ENCODE results near the gene TLX1. TPM values are rescaled to one million over a fixed set of nuclear protein-coding genes. Genes with fewer than 3 reads are reported as not detected.

TLX1 gene
- total RNA-seq, 2 donors from 2014 or later = 0.21 TPM; not detected in 1

GRCh38 chr10:101107771-101108170 is 23.3 kb upstream of the TLX1 start:
- ATAC-seq = no peak
- intact Hi-C loops (cut with DNase I) = no loop called here
- DNase-seq = no peak

- ATAC-seq (no peak), DNase-seq (no peak)
- intact Hi-C loops (cut with DNase I) = no loop called here
Observed at GRCh38 chr10:101110856-101111523, 20.1 kb upstream of the TLX1 start.

GRCh38 chr10:101111547-101111946 is 19.6 kb upstream of the TLX1 start:
- no peak for ATAC-seq
- no peak for DNase-seq
- intact Hi-C loops (cut with DNase I) = no loop called here

GRCh38 chr10:101112799-101113594 is 18.1 kb upstream of the TLX1 start:
- intact Hi-C loops (cut with DNase I) = no loop called here
- ATAC-seq (no peak), DNase-seq (no peak)

DNA sequence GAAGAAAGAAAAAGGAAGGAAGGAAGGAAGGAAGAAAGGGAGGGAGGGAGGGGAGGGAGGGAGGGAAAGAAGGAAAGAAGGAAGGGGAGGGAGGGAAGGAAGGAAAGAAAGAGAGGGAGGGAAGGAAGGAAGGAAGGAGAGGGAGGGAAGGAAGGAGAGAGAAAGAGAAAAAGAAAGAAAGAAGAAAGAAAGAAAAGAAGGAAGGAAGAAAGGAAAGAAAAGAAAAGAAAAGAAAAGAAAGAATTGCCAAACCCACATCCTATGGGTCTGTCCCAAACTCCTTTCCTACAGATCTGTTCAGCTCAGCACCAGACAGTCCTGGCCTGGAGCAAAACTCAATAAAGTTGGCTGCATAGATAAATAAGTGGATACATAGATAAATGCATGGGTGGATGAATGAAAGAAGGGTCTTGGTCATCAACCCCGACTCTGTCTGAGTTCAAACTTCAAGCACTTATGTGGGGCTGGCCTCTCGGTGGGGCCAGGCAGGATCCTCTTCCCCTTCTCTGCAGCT is 17.2 kb upstream of the TLX1 start:
- intact Hi-C loops (cut with DNase I) = no loop called here
- ATAC-seq (no peak), DNase-seq (no peak)

- intact Hi-C loops (cut with DNase I) = no loop called here
- ATAC-seq (no peak), DNase-seq (no peak)
Observed at GRCh38 chr10:101114646-101115045, 16.5 kb upstream of the TLX1 start.

GRCh38 chr10:101116754-101117153 is 14.3 kb upstream of the TLX1 start:
- intact Hi-C loops (cut with DNase I) = no loop called here
- DNase-seq (no peak), ATAC-seq (no peak)

- DNase-seq = no peak
- intact Hi-C loops (cut with DNase I) = no loop called here
- no peak for ATAC-seq
Observed at GRCh38 chr10:101118031-101118430, 13.1 kb upstream of the TLX1 start.

- DNase-seq (no peak), ATAC-seq (no peak)
- intact Hi-C loops (cut with DNase I) = no loop called here
Observed at GRCh38 chr10:101120520-101120883, 10.6 kb upstream of the TLX1 start.

- DNase-seq = no peak
- intact Hi-C loops (cut with DNase I) = no loop called here
- ATAC-seq = peak; percentile 48 to 66
Observed at GRCh38 chr10:101120884-101121653, 10.0 kb upstream of the TLX1 start.

DNA sequence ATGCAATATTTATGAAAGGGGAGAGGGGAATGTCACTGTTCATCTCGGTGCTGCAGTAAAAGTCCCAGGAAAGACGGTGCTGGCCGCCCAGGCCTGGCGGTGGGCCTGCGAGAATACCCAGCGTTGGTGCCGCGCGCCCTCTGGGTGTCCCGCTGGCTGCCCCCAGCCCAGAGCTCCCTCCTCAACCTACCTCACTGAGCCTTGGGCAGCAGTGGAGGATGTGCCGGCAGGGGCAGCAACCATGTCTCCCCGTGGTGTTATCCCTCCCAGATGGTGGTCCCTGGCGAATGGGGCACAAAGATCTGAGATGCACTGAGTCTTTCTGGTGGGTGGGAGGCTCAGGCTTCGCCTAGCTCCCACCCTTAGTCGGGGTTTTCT is 9.5 kb upstream of the TLX1 start:
- DNase-seq (no peak), ATAC-seq (peak in 1 of 2 donors; percentile 14)
- intact Hi-C loops (cut with DNase I) = no loop called here

DNA sequence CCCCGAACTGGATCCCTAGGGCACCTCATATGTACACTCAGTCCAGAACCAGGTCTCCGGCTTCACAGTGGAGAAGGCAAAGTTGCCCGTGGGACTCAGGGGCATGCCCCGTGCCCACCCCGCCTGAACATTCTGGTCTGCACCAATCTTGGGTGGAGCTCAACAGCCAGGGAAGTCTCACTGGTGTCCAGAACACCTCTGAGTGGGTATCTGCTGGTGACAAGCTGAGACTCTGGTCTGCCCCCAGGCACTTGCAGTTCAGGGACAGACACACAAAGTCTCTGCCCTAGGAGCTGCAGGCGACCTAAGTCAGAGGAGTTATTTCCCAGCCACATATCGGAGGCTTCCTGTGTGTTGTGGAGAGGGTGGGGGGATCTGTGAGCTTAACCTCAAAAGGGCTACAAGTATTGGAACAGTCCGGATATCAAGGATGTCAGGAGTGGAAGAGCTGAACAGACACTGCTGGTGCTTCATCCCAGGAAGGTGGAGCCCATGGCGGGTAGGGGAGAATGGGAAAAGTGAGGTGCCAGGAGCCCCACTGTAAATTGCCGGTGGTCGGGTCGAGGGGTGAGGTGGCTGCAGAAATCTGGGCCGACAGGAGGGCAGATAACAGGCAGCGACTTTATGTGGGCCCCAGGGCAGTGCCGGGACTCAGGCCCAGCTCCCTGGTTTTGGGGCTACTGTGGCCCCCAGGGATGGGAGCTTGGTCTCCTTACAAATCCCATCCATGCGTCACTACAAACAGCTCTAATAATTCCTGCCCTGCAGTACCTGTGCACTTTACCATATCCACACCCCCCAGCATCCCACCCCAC is 8.6 kb upstream of the TLX1 start:
- no peak for DNase-seq
- intact Hi-C loops (cut with DNase I) = no loop called here
- ATAC-seq = no peak

DNA sequence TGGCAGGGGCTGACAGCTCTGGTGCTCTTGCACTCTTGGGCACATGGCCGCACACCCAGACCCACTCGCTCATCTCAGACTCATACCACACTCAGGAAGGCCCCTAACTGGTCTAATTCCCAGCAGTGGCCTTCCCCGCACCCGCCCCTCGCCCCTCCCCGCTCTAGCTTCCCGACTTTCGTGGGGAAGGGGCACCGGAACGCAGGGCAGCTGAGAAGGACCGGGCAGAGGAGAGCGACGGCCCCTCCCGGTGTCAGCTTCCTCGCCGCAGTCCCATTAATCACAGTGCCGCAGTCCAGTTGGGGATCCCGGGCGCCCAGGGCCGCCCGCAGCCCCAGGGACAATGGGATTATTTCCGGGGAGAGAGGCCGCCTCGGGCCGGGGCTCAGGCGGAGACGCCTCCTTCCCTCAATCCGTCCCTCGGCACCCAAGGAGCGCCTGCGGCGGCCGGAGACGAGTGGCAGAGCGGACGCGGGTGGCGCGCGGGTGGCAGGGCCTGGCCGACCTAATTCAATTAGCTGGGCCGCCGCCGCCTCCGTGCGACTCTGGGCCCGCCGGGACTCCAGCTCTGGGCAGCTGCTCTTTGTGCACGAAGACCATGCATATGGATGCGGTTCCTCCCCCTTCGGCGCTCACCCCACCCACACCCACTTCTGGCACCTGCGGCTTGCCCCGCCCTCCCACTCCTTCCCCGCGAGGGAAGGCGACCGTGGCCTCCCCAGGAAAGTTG is 7.8 kb upstream of the TLX1 start:
- DNase-seq (no peak), ATAC-seq (peak; percentile 10 to 25)
- intact Hi-C loops (cut with DNase I) = no loop called here

- no peak for DNase-seq
- ATAC-seq = no peak
- intact Hi-C loops (cut with DNase I) = no loop called here
Observed at GRCh38 chr10:101123815-101124617, 7.1 kb upstream of the TLX1 start.

- DNase-seq = no peak
- intact Hi-C loops (cut with DNase I) = no loop called here
Observed at GRCh38 chr10:101124933-101125332, 6.2 kb upstream of the TLX1 start.

DNA sequence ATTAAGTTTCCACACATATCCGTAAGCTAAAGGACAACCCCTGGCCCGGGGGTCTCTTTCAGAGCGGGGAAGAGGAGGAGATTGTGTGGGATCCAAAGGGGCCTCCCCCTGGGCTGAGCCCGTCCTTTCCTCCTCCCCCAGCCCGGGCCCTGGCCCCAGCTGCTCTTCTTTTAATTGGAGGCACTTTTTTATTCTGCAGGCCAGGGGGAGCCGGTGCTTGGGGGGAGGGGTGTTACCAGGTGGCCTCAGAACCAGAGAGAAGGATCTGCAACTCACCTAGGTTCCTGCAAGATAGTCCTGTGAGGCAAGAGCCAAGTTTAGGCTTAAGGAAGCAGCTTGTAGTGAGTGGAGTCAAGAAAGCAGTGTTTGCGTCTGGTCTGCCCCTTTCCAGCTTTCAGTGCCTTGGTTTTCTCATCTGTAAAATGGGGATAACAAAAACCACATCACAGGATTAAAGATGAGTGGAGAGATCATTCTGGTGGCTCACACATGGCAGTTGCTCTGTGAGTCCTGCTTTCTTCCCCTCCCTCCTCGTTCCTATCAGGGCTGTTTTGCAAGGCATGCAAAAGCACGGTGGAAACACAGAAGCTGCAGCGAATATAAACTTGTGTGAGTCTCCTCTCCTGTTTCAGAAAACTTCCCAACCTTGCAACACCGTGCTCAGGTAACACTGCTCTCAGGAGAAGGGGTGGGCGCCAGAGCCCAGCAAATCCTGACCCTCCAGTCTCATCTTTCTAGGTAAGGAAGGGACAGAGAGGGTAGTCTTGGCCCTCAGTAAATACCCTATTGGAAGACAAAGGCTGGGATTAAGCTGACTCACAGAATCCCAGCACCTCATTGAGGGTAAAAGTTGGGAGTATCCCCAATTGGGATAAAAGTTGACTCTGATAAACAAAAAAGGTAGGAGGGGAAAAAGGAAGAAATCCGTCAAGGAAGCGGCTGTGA is 4.1 kb upstream of the TLX1 start:
- intact Hi-C loops (cut with DNase I) = no loop called here
- DNase-seq (no peak), ATAC-seq (no peak)

More at GRCh38 chr10:101124933-101125332, 6.2 kb upstream of the TLX1 start:
- ATAC-seq = no peak

GRCh38 chr10:101130141-101130540 is 959 bp upstream of the TLX1 start:
- ATAC-seq = no peak
- no peak for DNase-seq
- intact Hi-C loops (cut with DNase I) = no loop called here

All from left cardiac atrium (tissue), 4 donors.